M059J (cell line): ENCODE results near the gene DDN. TPM values are rescaled to one million over a fixed set of nuclear protein-coding genes. Genes with fewer than 3 reads are reported as not detected.

ENCODE experiments used
- DNase-seq: peaks from one replicate; pipeline ENCODE4 v3.0.0-alpha.2; 2012; ENCODE audit warnings: low read depth
- total RNA-seq: library from RNA; depleted of rRNA; stranded (reverse); fragments of >200 nt; shearing (Covaris generic); gene quantifications from 2 replicates; pipeline ENCODE4 v1.2.3, GENCODE V29; 2014; rRNA removed

Gene DDN
- not detected in 2 replicates for total RNA-seq

GRCh38 chr12:48999371-49000131 is at the start of gene DDN:
TSS of gene DDN (minus strand) at chr12:48999375. CDS start at chr12:48999287, 88 bp downstream.
- DNase-seq, result peak; percentile 53

- no peak for DNase-seq
These were observed 49.8 kb upstream of the DDN start for GRCh38 chr12:49048953-49049352.

DNA sequence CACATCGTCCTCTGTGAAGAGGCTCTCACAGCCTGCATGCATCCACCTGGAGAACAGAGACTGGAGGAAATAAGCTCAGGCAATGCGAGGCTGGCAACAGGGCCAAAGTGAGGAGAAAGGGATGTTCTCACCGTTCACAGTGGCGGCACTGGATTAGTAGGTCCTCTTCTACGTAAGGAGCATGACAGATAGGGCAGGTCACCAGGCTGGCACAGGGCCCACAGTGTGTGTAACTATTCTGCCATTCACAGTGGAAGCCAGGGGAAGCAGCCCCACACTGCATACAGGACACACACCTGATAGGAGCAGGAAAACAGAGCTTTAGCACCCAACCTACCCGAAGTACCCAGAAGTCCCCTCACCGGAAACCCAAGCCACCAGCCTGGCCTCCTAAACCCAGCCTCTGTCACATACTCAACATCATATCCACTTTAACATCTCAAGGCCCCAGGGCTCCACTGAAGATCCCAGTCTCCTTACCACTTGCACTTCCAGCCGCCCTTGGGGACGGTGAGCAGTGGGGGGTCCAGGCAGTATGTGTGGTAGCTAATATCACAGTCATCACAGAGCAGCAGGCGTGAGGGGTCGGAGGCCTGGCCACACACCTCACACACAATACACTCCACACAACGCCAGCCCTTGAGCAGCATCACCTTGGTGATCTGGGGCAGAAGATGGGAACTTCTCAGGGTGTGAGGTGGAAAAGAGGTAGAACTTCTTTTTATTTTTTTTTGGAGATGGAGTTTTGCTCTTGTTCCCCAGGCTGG is 47.1 kb upstream of the DDN start:
- no peak for DNase-seq

- DNase-seq, result no peak
These were observed 45.5 kb upstream of the DDN start for GRCh38 chr12:49044660-49045059.

GRCh38 chr12:49043856-49044258 is 44.7 kb upstream of the DDN start:
- DNase-seq, result peak; percentile 27

- no peak for DNase-seq
These were observed 44.1 kb upstream of the DDN start for GRCh38 chr12:49043241-49043640.

GRCh38 chr12:49041881-49042484 is 42.8 kb upstream of the DDN start:
- DNase-seq, result peak; percentile 46

GRCh38 chr12:49041036-49041880 is 42.1 kb upstream of the DDN start:
- DNase-seq, result no peak

- no peak for DNase-seq
These were observed 41.2 kb upstream of the DDN start for GRCh38 chr12:49040364-49040855.

GRCh38 chr12:49039421-49040363 is 40.5 kb upstream of the DDN start:
- no peak for DNase-seq

DNA sequence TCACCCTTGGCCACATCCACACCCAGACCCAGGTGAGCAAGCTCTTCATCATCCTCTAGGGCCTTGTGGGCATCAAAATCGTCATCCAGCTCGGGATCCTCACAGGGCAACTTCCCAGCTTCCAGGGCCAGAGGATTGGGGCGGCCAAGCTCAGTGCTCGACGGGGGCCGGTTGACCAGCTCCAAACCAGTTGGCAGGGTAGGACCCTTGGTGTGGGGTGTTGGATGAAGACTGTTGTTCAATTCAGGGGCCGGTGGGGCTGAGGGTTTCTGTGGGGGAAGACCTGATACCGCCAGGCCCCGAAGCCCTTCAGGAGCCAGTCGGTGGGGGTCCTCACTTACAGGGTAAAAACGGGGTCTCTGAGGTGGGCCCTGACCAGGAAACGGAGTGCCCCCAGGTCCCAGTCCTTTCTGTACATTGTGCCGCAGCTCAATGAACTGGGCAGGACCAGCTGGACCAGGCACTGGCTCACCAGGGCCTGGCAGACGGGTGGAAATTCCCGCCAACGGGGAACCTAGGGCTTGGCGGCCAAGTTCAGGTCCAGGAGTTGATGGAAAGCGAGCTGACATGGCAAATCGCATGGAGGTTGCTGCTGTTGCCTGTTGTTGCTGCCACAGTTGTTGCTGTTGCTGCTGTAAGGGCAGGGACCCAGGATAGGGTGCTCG is 39.2 kb upstream of the DDN start:
- DNase-seq, result no peak

GRCh38 chr12:49037947-49038237 is 38.7 kb upstream of the DDN start:
- no peak for DNase-seq

DNA sequence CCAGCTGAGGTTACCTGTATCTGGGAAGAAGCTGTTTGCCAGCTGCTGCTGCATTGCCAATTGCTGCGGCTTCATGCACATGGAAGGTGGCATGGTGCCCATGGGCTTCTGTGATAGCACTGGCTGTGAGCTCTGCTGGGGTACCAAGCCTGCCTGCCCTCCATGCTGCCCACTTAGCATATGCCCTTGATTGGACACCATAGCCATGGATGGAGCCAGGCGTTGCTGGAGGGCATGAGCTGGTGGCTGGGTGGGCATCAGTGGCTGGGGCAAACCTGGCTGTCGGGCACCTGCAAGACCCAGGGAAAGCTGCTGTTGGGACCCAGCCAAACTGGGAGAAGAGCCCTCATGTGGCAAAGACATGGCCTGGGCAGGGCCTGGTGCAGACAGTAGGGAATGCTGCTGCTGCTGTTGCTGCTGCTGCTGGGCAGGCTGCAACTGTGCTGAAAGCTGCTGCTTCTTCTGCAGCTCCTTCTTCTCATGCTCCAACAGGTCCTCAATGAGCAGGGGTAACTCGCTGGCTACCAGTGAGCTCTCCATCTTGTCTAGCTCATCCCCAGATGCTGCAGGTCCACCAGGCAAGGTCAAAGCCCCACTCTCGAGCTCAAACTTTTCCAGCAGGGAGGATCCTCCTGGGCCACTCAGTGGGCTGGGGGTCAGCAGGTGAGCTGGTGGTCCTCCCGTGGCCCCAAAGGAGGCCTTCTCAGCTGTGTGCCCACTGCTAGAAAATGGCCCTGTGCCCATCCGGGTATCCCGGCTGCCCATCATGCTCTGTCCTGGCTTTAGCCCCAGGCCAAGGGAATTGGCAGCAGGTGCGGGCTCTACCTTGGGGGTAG is 38.2 kb upstream of the DDN start:
- no peak for DNase-seq

- no peak for DNase-seq
These were observed 36.9 kb upstream of the DDN start for GRCh38 chr12:49036029-49036428.

DNA sequence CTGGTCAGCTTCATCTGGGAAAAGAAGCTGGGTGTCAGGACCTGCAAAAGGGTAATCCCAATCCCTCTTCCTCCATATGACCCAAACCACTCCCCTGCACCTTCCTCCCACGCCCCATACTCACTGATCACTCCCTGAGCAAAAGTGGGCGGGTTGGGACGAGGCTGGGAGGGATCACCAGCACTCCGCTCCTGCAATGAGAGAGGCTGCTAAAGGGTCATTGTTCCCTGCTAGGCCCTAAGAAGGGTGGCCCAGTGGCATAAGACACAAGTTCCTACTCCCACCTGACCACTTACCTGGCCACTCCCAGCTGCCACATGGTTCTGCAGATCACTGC is 35.1 kb upstream of the DDN start:
- DNase-seq, result no peak

- DNase-seq, result no peak
These were observed 34.6 kb upstream of the DDN start for GRCh38 chr12:49033611-49034285.

GRCh38 chr12:49032679-49033447 is 33.7 kb upstream of the DDN start:
- DNase-seq, result no peak

DNA sequence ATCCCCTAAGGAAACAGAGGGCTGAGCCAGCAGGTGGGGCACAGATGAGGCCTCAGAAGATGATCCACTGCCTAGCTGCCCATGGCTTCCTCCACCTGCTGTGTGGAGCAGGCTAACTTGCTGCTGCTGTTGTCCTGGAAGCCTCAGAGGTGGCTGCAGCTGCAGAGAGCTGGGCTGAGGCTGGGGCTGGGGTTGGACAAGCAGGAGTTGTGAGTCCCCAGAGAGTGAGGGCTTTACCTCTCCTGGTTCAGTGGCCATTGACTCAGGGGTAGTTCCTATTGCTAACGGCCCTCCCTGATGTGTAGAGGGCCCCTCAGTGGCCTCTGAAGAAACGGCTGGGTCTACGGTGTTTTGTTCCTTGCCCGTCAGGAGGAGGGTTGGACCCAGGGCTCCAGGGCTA is 33.1 kb upstream of the DDN start:
- no peak for DNase-seq
